H9 (cell line): ENCODE measurements around the gene KDM4D. TPM values are rescaled to one million over a fixed set of nuclear protein-coding genes. Genes with fewer than 3 reads are reported as not detected.

Experiments used
- DNase-seq: peaks from one replicate; pipeline ENCODE4 v3.0.0-alpha.2; 2017
- H2AFZ ChIP-seq: one replicate; pipeline ENCODE4 v1.6.1; 2013; ENCODE audit warnings: mild to moderate bottlenecking, low read length, control low read depth, moderate library complexity
- H2AK5ac ChIP-seq: 2 replicates; pipeline ENCODE4 v1.6.1; 2013; ENCODE audit warnings: low read length, control low read depth, mixed read lengths; ENCODE audit not compliant: insufficient read length
- H2BK120ac ChIP-seq: one replicate; pipeline ENCODE4 v1.6.1; 2013; ENCODE audit warnings: low read depth, mild to moderate bottlenecking, low read length, control low read depth, inconsistent platforms; ENCODE audit not compliant: poor library complexity, severe bottlenecking
- H2BK12ac ChIP-seq: 2 replicates; pipeline ENCODE4 v1.6.1; 2013; ENCODE audit warnings: low read length, control low read depth, mixed read lengths, low read depth; ENCODE audit not compliant: insufficient read length
- H2BK15ac ChIP-seq: 2 replicates; pipeline ENCODE4 v1.6.1; 2013; ENCODE audit warnings: low read depth, low read length, control low read depth
- H2BK20ac ChIP-seq: one replicate; pipeline ENCODE4 v1.6.1; 2013; ENCODE audit warnings: low read depth, mild to moderate bottlenecking, low read length, control low read depth, inconsistent platforms; ENCODE audit not compliant: poor library complexity, severe bottlenecking
- H2BK5ac ChIP-seq: 2 replicates; pipeline ENCODE4 v1.6.1; 2013; ENCODE audit warnings: low read length, control low read depth, mixed read lengths; ENCODE audit not compliant: insufficient read length
- H3K14ac ChIP-seq: 2 replicates; pipeline ENCODE4 v1.6.1; 2013; ENCODE audit warnings: low read length, control low read depth; ENCODE audit not compliant: insufficient read depth
- H3K18ac ChIP-seq: 2 replicates; pipeline ENCODE4 v1.6.1; 2013; ENCODE audit warnings: low read depth, mild to moderate bottlenecking, mixed read lengths, low read length, control low read depth; ENCODE audit not compliant: insufficient read length
- H3K23ac ChIP-seq: 2 replicates; pipeline ENCODE4 v1.6.1; 2013; ENCODE audit warnings: low read length, control low read depth, mixed read lengths, low read depth; ENCODE audit not compliant: insufficient read length
- H3K23me2 ChIP-seq: 2 replicates; pipeline ENCODE4 v1.6.1; 2013; ENCODE audit warnings: low read depth, mild to moderate bottlenecking, mixed read lengths, low read length, control low read depth; ENCODE audit not compliant: insufficient read length, poor library complexity, severe bottlenecking
- H3K27ac ChIP-seq: 2 replicates; pipeline ENCODE4 v1.5.1; 2013; ENCODE audit warnings: low read length, control low read depth, mixed read lengths, low read depth; ENCODE audit not compliant: insufficient read length
- H3K27me3 ChIP-seq: 2 replicates; pipeline ENCODE4 v1.6.1; 2013; ENCODE audit warnings: low read length, control low read depth, inconsistent platforms; ENCODE audit not compliant: insufficient read depth
- H3K4ac ChIP-seq: 2 replicates; pipeline ENCODE4 v1.6.1; 2013; ENCODE audit warnings: low read depth, mild to moderate bottlenecking, control low read depth, inconsistent platforms, low read length, moderate library complexity
- H3K4me1 ChIP-seq: 2 replicates; pipeline ENCODE4 v1.6.1; 2013; ENCODE audit warnings: low read length, control low read depth, inconsistent platforms; ENCODE audit not compliant: insufficient read depth
- H3K4me2 ChIP-seq: 2 replicates; pipeline ENCODE4 v1.6.1; 2013; ENCODE audit warnings: low read length, control low read depth, mixed read lengths; ENCODE audit not compliant: insufficient read length, insufficient read depth
- H3K56ac ChIP-seq: 2 replicates; pipeline ENCODE4 v1.6.1; 2013; ENCODE audit warnings: low read depth, mild to moderate bottlenecking, mixed read lengths, low read length, control low read depth; ENCODE audit not compliant: insufficient read length
- H3K79me1 ChIP-seq: 2 replicates; pipeline ENCODE4 v1.6.1; 2013; ENCODE audit warnings: low read depth, mild to moderate bottlenecking, moderate library complexity, low read length, control low read depth, inconsistent platforms; ENCODE audit not compliant: insufficient read depth, poor library complexity, severe bottlenecking
- H3K79me2 ChIP-seq: 2 replicates; pipeline ENCODE4 v1.6.1; 2013; ENCODE audit warnings: low read length, control low read depth, inconsistent platforms; ENCODE audit not compliant: insufficient read depth
- H3K9ac ChIP-seq: 2 replicates; pipeline ENCODE4 v1.6.1; 2013; ENCODE audit warnings: low read length, control low read depth, mixed read lengths; ENCODE audit not compliant: insufficient read length; ENCODE audit errors: extremely low read depth
- H3K9me3 ChIP-seq: one replicate; pipeline ENCODE4 v1.6.1; 2013; ENCODE audit warnings: low read depth, low read length, inconsistent platforms; ENCODE audit not compliant: control insufficient read depth
- H3T11ph ChIP-seq: one replicate; pipeline ENCODE4 v1.6.1; 2013; ENCODE audit warnings: mild to moderate bottlenecking, low read length, control low read depth, inconsistent platforms
- H4K20me1 ChIP-seq: one replicate; pipeline ENCODE4 v1.6.1; 2013; ENCODE audit not compliant: control insufficient read depth, insufficient read length, insufficient read depth
- H4K5ac ChIP-seq: 2 replicates; pipeline ENCODE4 v1.6.1; 2013; ENCODE audit warnings: low read depth, mild to moderate bottlenecking, mixed read lengths, low read length, control low read depth; ENCODE audit not compliant: insufficient read length
- H4K8ac ChIP-seq: replicated peaks from 2 replicates; pipeline ENCODE4 v1.6.1; 2013; ENCODE audit warnings: low read length, control low read depth, mixed read lengths, low read depth; ENCODE audit not compliant: insufficient read length
- H4K91ac ChIP-seq: 2 replicates; pipeline ENCODE4 v1.6.1; 2013; ENCODE audit warnings: low read depth, mild to moderate bottlenecking, moderate library complexity, mixed read lengths, low read length, control low read depth; ENCODE audit not compliant: insufficient read length
- H3K27ac Mint-ChIP-seq, 3 experiments: 2 replicates in 2 of 3; 3 replicates in 1 of 3; pipeline ENCODE4 v1.8.0; 2020 to 2021; ENCODE audit warnings: mixed read lengths in 3 of 3, mild to moderate bottlenecking in 1 of 3, moderate library complexity in 1 of 3
- H3K27me3 Mint-ChIP-seq: 2 replicates; pipeline ENCODE4 v1.8.0; 2021; ENCODE audit warnings: low read depth, mild to moderate bottlenecking, moderate library complexity, mixed read lengths
- H3K36me3 Mint-ChIP-seq, 3 experiments: 2 replicates in 2 of 3; 3 replicates in 1 of 3; pipeline ENCODE4 v1.8.0; 2020 to 2021; ENCODE audit warnings: low read depth in 3 of 3, mixed read lengths in 3 of 3; ENCODE audit not compliant: insufficient read depth in 1 of 3
- H3K4me1 Mint-ChIP-seq, 2 experiments: 2 replicates each; pipeline ENCODE4 v1.8.0; 2020; ENCODE audit warnings: mixed read lengths in 2 of 2
- H3K4me3 Mint-ChIP-seq, 2 experiments: 2 replicates in 1 of 2; 3 replicates in 1 of 2; pipeline ENCODE4 v1.8.0; 2020 to 2021; ENCODE audit warnings: mild to moderate bottlenecking in 2 of 2, mixed read lengths in 2 of 2, moderate library complexity in 1 of 2
- H3K9me3 Mint-ChIP-seq, 2 experiments: 2 replicates in 1 of 2; 3 replicates in 1 of 2; pipeline ENCODE4 v1.8.0; 2020; ENCODE audit warnings: mild to moderate bottlenecking in 2 of 2, mixed read lengths in 2 of 2, moderate library complexity in 1 of 2
- CTCF ChIP-seq: fragments of 200-600 bp; sonication (generic); conservative IDR thresholded peaks from 3 replicates; pipeline ENCODE4 v1.8.0; 2021; ENCODE audit warnings: antibody characterized with exemption, mild to moderate bottlenecking
- WGBS: extraction: QIAGEN DNeasy Blood & Tissue Kit; methylation state at CpG from one replicate; pipeline ENCODE4 v1.1.7; 2013; ENCODE audit warnings: missing lambda C conversion rate, low lambda C conversion rate, mixed read lengths; ENCODE audit not compliant: insufficient read length; ENCODE audit errors: extremely low coverage; 5-methylcytosine and 5-hydroxymethylcytosine counted together
- total RNA-seq: library from RNA; stranded (reverse); gene quantifications from 2 replicates; pipeline ENCODE4 v1.2.1, GENCODE V29; 2021

Gene KDM4D
- total RNA-seq, 1 experiment from 2014 or later: 1.9 TPM

GRCh38 chr11:94998285-94998684 is 24.8 kb downstream of the KDM4D start:
- peaks cover 0 to 14% (median 2%) of the 10 kb centered on the region in 3 experiments; a peak in 5 of 7 replicates for H3K36me3 Mint-ChIP-seq
- Histone ChIP-seq H3K14ac (no peak overlapping the region; the same call in 1 of the 2 replicates), H4K8ac (no peak overlapping the region), H2BK12ac (no peak overlapping the region), H3K56ac (no peak overlapping the region), H3K4ac (no peak overlapping the region), H3K27me3 (no peaks in the 10 kb centered on the region), H3K27ac (no peak overlapping the region), H2AFZ (no peak overlapping the region), H3K79me2 (no peaks in the 10 kb centered on the region), H3K4me1 (no peaks in the 10 kb centered on the region), H4K20me1 (no peaks in the 10 kb centered on the region), H2AK5ac (no peak overlapping the region), H3K9me3 (no peaks in the 10 kb centered on the region), H3K18ac (no peak overlapping the region), H3K9ac (no peak overlapping the region), H4K91ac (no peak overlapping the region), H3K23ac (no peak overlapping the region), H2BK5ac (no peak overlapping the region), H2BK120ac (no peak overlapping the region), H3K79me1 (no peaks in the 10 kb centered on the region), H2BK15ac (no peak overlapping the region), H3K23me2 (no peaks in the 10 kb centered on the region), H3K4me2 (no peak overlapping the region), H3T11ph (no peak overlapping the region), H2BK20ac (no peak overlapping the region), H4K5ac (no peak overlapping the region)
- no peaks in the 10 kb centered on the region; a peak in 1 of 5 replicates for H3K9me3 Mint-ChIP-seq
- no peak overlapping the region for H3K27ac Mint-ChIP-seq
- whole genome bisulfite sequencing: no CpG with 5 or more reads among the region's 13 CpGs
- TF ChIP-seq CTCF: no peak
- no peak for DNase-seq
- H3K4me1 Mint-ChIP-seq: no peaks in the 10 kb centered on the region
- no peaks in the 10 kb centered on the region for H3K27me3 Mint-ChIP-seq
- H3K4me3 Mint-ChIP-seq: no peak overlapping the region
